ENCODE measurements around the gene ACVRL1.

- TF ChIP-seq CTCF (IDR thresholded peaks at IDR 0.05; ENCODE audit: low read depth, low read length) (no peak), MYC (IDR thresholded peaks at IDR 0.05; ENCODE audit: low read depth, low read length) (no peak)
Observed at GRCh38 chr12:51914034-51914923, 7.0 kb downstream of the ACVRL1 start.
